Posterior vena cava (tissue), 2 donors: ENCODE data around the gene INPP4A. TPM values are rescaled to one million over a fixed set of nuclear protein-coding genes. Genes with fewer than 3 reads are reported as not detected.

Experiments
- DNase-seq: peaks from one replicate; pipeline ENCODE4 v3.0.0-alpha.2; 2020; ENCODE audit warnings: low spot score
- intact Hi-C, 2 donors: fragments of 100-400 bp; cut with DNase I; formaldehyde crosslinking; loops; one replicate each; pipeline versions ENCODE4 v1.14.1 to v1.14.2; 2022 to 2023
- total RNA-seq, 2 donors: library from RNA; stranded (reverse); fragmentation: NEBNext Ultra II Directional; extraction: Animal tissue kit (Norgen Biotek cat#: 25700); gene quantifications; one replicate each; pipeline ENCODE4 v1.2.1, GENCODE V29; 2021
- donor health status: DM: yes; HTN: yes; CAD: no.
- donor health status: DM: yes; HTN: yes; CAD: no.

The INPP4A gene
- total RNA-seq, 2 donors from 2014 or later: 31.5 to 42.9 TPM

DNA sequence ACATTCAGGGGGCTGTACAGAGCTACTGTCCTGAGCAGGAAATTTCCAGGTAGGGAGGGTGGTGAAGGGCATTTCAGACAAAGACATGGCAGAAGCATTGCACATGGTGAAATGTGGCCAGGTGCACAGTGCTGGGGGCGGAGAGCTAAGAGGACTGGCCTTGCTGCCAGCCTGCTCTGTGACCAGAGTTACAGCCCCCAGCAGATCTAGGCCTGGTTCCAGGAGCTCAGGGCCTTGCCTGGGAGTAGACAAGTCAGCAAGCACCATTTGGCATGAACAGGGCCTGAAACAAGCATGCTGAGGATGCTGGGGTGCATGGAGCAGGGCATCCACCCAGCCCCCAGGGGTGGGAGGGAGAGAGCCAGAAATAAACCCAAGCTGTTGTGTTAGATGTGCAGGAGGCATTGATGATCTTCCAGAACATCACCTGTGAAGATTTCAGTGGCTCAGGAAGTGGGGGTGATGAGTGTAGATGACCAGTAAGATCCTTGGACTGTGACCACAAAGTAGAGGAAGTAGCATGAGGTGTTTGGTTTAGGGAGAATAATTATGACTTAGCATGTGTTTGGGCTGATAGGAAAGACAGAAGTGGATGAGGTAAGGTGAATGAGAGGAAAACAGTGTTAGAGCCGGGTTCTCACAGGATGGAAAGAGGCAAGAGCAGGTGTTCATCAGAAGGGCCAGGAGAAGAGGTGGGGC lies 102.6 kb downstream of the INPP4A start:
- intact Hi-C loops: no loop called here
- no peak for DNase-seq

DNA sequence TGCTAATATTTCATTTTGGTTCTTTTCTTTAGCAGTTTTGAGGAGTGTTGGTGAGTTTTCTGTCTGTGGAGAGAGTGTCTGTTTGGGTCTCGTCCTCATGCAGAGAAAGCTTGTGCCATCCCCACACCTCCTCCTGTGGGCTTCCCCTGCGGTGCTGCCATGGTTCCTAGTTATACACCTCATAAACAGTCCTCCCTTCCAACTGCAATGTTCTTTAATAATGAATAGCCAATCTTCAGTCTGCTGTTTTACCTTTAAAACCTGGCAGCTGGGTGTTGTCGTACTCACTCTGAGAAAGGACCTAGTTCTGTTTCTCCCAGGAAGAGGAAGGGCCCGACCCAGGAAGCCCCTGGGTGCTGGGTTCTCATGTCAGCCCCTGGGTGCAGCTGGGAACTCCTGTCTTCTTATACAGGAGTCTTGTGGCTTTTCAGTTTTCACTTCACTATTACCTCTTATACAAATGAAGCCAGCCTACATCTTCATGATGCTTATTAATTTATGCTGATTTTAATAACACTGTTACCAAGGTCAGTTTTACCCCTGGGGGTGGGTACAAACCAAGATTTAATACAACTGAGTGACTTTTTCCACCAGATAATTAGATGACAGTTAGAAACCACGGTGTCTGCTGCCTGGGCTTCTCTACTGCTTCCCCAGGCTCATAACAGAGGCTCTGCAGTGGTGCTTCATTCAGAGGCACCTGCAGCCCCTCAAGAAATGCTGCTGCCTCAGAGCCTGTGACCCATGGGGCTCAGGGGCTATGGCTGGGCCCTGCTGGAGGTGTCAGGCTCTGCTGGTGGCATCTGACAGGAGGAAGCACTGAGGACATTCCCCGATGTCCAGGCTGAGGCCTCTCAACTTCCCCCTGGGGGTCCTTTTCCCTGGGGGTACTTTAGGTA lies 104.5 kb downstream of the INPP4A start:
- no peak for DNase-seq
- intact Hi-C loops: no loop called here

DNA sequence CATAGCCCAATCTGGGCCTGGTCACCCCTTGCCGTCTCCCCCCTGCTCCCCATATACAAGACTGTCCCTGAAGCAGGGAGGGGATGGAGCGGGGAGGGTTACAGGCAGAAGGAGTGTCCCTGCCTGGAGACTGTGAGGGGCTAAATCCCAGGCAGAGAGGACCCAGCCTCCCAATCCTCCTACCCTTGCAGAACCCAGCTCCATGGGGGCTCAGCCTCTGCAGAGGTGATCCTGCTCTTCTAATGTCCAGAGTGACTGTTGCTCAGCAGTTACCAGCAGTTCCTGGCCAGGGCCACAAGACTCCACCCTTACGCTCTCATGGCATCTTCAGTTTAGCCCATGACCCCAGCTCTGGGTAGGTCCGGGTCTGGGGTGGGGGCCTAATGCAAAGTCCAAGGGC lies 105.5 kb downstream of the INPP4A start:
- no peak for DNase-seq
- intact Hi-C loops: no loop called here

DNA sequence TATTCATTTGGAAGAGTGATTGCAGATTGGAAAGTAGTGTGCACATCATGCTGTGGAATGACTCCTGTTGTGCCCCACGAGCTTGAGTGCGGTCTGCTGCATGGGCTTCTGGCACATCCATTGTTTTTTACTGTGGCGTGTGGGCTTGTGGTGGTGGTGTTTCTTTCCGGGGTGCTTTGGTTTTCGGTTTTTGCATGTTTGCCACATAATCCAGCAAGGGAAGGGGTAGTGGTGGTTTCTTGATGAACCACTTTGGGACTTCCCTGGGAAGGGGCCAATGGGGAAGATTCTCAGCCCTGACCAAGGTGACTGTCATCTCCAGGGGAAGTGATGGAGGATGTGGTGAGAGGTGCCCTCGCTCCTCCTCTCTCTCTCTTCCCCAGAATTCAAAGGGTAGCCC lies 106.7 kb downstream of the INPP4A start:
- intact Hi-C loops: no loop called here
- DNase-seq: no peak

DNA sequence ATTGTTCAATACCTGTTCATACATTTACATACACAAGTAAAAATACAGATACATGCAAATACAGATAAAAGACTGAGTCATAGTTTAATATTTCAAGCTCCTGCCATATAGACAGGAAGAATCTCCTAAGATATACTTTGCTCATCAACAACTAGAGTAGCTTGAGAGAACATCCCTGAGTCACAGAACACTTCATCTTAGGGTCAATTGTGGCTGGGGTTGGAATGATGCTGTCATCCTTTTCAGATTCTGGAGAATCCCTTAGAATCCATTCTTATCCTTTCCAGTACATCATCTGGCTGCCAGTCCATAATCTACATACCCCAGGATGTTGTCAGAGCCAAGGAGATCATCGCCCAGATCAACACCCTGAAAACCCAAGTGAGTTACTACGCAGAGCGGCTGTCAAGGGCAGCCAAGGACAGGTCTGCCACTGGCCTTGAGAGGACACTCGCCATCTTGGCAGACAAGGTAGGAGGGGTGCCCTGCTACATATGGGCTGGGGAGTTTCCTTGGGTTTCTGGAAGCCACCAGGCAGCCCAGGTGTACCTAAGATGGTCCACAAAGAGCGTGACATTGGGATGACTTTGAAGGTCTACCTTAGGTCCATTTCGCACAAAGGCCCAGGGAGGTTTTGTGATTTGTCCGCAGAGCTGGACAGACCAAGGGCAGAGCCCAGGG lies 108.0 kb downstream of the INPP4A start:
- intact Hi-C loops: no loop called here

DNA sequence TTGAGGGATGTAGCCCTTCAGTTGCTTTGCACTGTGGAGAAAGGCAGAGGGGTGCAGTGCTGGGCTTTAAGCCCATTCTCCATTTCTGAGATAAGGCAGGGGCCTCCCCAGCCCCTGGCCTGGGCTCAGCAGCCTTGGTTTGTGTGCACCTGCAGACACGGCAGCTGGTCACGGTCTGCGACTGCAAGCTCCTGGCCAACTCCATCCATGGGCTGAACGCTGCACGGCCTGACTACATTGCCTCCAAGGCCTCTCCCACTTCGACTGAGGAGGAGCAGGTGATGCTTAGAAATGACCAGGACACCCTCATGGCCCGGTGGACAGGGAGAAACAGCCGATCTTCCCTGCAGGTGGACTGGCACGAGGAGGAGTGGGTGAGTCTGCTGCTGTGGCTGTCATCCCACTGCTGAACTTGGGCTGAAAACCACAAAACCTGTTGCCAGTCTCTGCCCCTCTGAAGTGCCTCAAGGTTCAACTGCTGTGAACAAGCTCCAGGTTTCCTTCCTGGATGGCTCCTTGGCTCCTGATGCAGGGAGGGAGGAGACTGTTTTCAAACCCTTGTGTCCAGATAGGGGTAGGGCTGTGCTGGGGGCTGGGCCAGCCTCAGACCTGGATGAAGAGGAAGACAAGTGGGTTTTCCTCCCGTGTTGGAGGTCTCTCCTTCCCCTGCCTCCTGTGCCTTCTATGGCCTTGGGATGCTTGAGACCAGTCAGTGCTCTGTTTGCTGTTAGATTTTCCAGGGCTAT lies 109.6 kb downstream of the INPP4A start:
- intact Hi-C loops: no loop called here
- DNase-seq: peak; percentile 60

More for the DNA sequence above, 108.0 kb downstream of the INPP4A start:
- DNase-seq: no peak

DNA sequence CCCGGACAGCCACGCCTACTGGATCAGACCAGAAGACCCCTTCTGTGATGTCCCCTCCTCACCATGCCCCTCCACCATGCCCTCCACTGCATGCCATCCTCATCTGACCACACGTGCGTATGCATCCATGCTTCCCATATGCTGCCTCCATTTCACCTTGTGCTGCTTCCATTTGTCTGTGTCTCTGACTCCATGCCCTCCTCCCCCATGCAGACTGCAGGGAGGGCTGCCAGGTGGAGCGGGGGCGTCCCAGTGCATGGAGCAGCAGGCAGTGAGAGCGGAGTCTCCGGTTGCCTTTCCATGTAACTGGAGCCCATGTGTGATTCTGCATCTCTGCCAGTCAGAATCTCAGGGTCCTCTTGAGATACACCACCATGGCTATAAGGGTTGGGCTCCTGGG lies 111.0 kb downstream of the INPP4A start:
- no peak for DNase-seq
- intact Hi-C loops: no loop called here

DNA sequence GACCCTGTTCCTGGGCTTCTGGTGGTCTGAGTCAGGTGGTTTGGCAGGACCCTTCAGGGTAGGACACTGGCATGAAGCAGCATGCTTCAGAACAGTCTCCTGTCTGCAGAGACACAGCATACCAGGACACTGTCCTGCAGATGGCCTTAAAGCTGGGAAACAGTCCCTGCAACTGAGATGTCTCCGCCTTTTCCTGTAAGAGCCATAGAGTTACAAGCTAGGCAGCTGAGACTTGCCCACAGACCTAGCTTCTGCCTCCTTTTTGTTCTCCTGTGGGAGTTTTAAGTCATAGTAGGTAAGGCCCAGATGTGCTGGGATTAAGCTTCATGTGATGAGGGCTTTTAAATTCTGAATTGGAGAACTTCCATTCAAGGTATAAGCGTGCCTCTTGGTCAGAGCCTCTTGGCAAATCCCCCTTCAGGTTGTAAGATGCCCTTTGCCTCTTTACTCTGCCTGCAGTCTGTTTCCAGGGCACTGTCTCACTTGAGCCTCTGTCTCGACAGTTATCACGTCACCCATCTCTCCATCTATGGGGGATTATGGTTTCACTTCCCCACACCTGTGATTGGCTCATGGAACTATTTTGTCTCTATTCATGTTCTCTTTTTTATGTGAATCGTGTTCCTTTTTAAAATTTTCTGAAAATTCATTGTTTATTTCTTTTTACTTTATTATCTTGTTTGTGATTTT lies 111.8 kb downstream of the INPP4A start:
- intact Hi-C loops: no loop called here
- no peak for DNase-seq

DNA sequence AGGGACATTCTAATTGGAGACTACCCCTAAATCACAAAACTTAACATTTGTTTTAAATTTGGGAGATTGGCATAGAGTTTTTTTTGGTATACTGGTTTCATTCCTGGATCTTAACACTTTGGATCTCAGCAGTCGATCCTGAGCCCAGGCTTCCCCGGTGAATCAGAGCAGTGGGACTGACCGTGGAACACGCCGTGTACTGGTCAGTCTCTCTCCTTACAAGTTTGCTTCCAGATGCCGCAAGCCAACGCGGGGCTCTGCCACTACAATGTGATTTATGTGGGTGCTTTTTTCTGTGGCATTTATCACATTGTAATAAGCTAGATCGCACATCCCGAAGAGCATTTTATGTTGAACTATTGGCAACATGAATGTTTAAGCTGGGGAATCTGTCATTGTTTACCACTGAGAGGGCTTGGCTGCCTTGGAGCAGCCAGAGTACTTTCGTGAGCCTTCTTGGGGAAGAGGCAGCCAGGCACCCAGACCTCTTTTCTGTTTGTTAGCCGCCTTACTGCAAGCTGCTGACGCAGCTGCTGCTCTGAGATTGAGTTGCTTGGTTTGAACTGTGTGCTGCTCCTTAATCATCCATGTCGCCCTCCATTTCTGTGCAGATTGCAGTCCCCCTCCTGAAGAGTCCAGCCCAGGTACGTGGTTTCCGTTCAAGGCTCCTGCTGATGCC lies 114.3 kb downstream of the INPP4A start:
- peak; percentile 50 for DNase-seq
- intact Hi-C loops: no loop called here

DNA sequence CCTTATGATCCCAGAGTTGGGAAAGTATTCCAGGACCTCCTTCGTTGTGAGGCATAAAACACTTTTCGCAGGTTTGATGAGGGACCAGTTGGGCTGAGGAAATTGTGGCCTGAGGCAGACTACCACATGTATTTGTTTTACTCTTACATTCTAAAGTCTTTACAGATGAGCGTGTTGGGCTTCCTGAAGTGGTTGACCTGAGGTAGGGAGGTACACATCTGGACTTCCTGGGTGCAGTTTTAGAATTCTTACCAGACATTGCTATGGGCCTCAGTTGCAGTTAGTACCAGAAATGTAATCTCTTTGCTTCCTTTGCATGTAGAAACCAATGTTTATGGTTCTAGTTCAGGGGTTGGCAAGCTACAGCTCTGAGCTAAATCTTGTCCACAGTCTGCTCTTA lies 114.9 kb downstream of the INPP4A start:
- intact Hi-C loops: no loop called here

DNA sequence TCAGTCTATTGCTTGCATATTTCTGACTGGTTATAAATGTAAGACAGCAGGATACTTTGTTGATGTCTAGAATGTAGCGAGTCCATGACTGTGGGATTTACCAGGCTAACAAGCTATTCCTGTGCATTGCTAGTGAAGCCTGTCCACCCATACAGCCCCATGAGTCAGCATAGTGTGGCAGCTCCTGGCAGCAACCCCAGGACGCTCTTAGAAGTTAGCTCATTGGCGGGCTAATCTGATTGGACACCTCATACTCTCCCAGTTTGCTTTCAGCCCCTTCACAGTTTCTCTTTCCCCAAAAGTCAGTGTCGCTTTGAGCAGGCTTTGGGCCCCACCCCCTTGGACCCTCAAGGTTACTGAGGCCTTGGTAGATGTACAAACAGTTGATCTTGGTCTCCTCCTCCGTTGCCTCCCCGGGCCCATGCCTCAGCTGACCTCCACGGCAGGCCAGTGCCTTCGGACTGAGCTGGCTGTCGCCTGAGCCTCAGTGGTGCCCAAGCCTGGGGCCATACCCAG lies 115.7 kb downstream of the INPP4A start:
- no peak for DNase-seq
- intact Hi-C loops: no loop called here

More for the DNA sequence above, 114.9 kb downstream of the INPP4A start:
- DNase-seq: no peak

DNA sequence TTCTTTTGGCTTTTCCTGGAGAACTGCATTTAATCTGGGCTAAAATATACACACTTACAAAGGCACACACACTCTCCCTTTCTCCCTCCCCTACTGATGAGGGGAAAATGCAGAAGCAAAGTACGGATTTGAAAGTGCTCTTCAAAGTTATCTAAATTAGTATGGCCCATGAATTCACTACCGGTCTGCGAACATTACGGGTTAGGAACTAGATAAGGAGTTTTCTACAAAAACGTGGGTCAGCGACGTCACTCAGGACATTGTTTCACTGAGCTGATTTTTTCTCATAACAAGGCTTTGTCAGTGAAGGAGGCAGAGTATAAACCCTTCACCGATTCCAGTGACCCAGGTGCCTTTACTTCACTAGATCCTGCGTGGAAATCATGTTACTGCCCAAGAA lies 116.4 kb downstream of the INPP4A start:
- intact Hi-C loops: no loop called here
- DNase-seq: no peak

DNA sequence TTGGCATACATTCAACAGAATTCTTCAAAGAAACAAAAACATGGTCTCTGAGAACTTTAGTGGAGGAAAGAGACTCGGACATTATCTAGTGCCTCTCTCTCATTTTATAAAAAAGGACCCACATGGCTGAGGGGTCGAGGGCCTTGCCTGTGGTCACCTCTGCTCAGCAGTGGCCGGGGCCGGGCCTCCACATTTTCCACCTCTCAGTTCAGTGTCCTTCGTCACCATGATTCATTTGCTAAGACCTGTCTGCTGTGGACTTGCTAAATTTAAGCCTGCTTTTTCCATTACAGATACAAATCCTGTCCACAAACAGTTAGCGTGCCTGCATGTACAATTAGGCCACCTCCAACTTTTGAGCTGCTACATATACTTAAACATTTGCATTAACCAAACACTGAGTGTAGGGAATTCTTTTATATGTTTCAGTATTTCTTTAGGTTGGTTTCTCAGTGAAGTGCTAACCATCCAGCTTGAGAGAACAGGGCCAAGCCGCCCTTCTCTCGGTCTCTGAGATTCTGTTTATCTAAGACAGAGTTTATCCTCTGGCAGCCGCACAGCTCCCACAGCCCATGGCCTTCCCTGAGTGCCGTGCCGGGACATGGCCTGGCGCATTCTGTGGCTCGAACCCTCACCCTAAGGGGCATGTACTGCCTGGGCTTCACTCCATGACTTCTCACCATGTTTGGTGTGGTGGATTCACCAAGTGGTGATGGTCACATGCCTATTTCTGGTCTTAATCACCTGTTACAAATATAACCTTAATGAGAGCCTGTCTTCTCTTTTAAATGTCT lies 117.4 kb downstream of the INPP4A start:
- DNase-seq: peak; percentile 80
- intact Hi-C loops: no loop called here

DNA sequence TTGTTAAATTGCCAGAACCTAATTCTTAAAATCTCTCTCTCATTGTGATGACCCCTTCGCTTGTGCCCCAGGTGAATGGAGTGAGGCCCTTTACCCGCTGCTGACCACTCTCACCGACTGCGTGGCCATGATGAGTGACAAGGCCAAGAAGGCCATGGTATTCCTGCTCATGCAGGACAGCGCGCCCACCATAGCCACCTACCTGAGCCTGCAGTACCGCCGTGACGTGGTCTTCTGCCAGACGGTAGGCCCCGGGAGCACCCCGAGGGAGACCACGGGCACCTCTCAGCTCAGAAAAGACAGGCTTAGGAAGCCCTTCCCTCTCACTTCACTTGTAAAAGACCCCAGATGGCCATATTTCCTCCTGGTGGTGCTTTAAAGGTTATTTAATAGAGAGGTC lies 118.7 kb downstream of the INPP4A start:
- DNase-seq: peak; percentile 66
- intact Hi-C loops: no loop called here

DNA sequence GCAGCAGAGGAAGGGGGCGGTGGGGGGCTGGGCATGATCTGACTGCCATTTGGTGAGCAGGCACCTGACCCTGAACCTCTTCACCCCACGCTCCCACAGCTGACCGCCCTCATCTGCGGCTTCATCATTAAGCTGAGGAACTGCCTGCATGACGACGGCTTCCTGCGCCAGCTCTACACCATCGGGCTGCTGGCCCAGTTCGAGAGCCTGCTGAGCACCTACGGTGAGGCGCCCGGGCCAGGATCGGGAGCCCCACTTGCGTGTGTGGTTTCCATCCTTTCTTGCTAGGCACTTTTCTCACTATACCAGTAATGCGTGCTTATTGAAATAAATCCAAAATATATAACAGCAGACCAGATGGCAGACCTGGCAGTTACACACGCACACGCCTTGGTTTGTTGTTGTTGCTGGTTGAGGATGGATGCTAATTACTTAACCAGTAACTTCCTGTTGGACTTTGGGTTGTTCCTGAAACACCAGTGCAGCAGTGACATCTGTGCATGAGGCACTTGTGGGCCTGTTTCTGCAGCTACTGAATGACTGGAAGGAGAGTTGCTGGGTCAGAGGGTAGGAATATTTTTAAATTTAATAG lies 120.0 kb downstream of the INPP4A start:
- no peak for DNase-seq
- intact Hi-C loops: no loop called here

DNA sequence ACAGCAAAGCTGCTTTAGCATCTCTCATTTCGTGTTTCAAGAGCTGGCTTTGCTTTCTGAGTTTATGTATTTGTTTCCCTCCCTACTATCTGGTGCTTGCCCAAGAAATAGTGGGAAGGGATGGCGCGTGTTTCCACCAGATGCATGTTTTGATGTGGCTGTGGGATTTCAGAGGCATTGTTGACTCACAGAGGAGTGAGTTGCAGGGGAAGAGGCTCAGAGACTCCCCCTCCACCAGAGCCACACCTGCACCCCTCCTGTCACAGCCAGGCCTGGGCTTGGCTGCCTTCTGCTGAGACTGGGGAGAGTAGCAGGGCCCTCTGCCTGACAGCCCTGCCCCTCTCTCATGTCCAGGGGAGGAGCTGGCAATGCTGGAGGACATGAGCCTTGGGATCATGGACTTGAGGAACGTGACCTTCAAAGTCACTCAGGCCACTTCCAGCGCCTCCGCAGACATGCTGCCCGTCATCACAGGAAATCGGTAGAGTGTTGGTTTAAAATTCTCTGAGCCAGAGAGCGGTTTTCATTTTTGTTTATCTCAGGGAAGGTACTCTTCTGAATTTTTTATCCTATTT lies 120.7 kb downstream of the INPP4A start:
- no peak for DNase-seq
- intact Hi-C loops: no loop called here

DNA sequence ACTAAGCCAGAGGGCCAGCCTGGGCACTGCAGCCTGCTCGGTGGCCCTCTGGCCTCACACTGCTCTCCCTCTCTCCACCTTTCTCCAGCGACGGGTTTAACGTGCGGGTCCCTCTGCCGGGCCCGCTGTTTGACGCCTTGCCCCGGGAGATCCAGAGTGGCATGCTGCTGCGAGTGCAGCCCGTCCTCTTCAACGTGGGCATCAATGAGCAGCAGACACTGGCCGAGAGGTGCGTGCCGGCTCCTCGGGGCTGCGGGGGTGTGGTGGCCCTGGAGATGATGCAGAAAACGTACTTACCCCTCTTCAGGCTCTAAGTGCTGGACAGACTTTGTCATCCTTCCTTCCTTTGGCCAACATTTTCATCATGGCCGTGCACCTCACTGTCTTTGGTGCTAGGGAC lies 121.3 kb downstream of the INPP4A start:
- intact Hi-C loops: no loop called here
- no peak for DNase-seq
